CD4-positive, alpha-beta memory T cell (primary cell): Measurements from ENCODE around the gene RNASET2. TPM values are rescaled to one million over a fixed set of nuclear protein-coding genes. Genes with fewer than 3 reads are reported as not detected.

ENCODE experiments used
- CTCF ChIA-PET: fragments of 350-600 bp; sonication (Branson Sonifier 250); formaldehyde crosslinking; loops from one replicate; lab custom pipeline; 2021; ENCODE audit warnings: inconsistent platforms; ENCODE audit not compliant: partially characterized antibody; lab: Charles Lee
- POLR2A ChIA-PET: fragments of 350-600 bp; sonication (Branson Sonifier 250); formaldehyde crosslinking; loops from one replicate; lab custom pipeline; 2021; ENCODE audit not compliant: partially characterized antibody; lab: Charles Lee
- DNase-seq, 5 donors: peaks; one replicate each; pipeline versions ENCODE4 v3.0.0 to v3.0.0-alpha.2; 2020 to 2022; ENCODE audit warnings: mixed read lengths in 1 of 5
- H3K27ac ChIP-seq: one replicate; pipeline ENCODE4 v1.7.0; 2013; ENCODE audit warnings: low read depth, low read length
- H3K27me3 ChIP-seq: 2 replicates; pipeline ENCODE4 v1.7.0; 2013; ENCODE audit warnings: mild to moderate bottlenecking, low read length, moderate library complexity; ENCODE audit not compliant: insufficient read depth
- H3K36me3 ChIP-seq: 2 replicates; pipeline ENCODE4 v1.7.0; 2013; ENCODE audit warnings: mild to moderate bottlenecking, low read length, moderate library complexity; ENCODE audit not compliant: insufficient read depth
- H3K4me1 ChIP-seq: 2 replicates; pipeline ENCODE4 v1.7.0; 2013; ENCODE audit warnings: mild to moderate bottlenecking, low read length, moderate library complexity; ENCODE audit not compliant: insufficient read depth
- H3K4me3 ChIP-seq, 2 donors: one replicate each; pipeline ENCODE4 v1.7.0; 2013; ENCODE audit warnings: low read length in 2 of 2, mild to moderate bottlenecking in 1 of 2
- H3K9me3 ChIP-seq, 2 donors: one replicate each; pipeline ENCODE4 v1.7.0; 2013; ENCODE audit warnings: low read length in 2 of 2, control low read depth in 1 of 2; ENCODE audit not compliant: control insufficient read depth in 1 of 2
- H3K27ac Mint-ChIP-seq, 7 donors: one replicate each; pipeline ENCODE4 v1.8.0; 2020 to 2021; ENCODE audit warnings: mixed read lengths in 7 of 7, mild to moderate bottlenecking in 6 of 7, inconsistent platforms in 3 of 7, moderate library complexity in 3 of 7
- H3K27me3 Mint-ChIP-seq, 2 donors: one replicate each; pipeline ENCODE4 v1.8.0; 2020 to 2021; ENCODE audit warnings: mixed read lengths in 2 of 2
- H3K36me3 Mint-ChIP-seq, 2 donors: one replicate each; pipeline ENCODE4 v1.8.0; 2020 to 2021; ENCODE audit warnings: mixed read lengths in 2 of 2, inconsistent platforms in 1 of 2, mild to moderate bottlenecking in 1 of 2
- H3K4me1 Mint-ChIP-seq, 4 donors: one replicate each; pipeline ENCODE4 v1.8.0; 2020 to 2021; ENCODE audit warnings: mixed read lengths in 4 of 4, mild to moderate bottlenecking in 1 of 4
- H3K4me3 Mint-ChIP-seq, 8 donors: one replicate each; pipeline ENCODE4 v1.8.0; 2020 to 2021; ENCODE audit warnings: mixed read lengths in 8 of 8, mild to moderate bottlenecking in 7 of 8, moderate library complexity in 6 of 8, inconsistent platforms in 3 of 8
- H3K9me3 Mint-ChIP-seq, 8 donors: one replicate each; pipeline ENCODE4 v1.8.0; 2020 to 2021; ENCODE audit warnings: mixed read lengths in 8 of 8, mild to moderate bottlenecking in 5 of 8, inconsistent platforms in 3 of 8, moderate library complexity in 1 of 8
- intact Hi-C: fragments of 100-400 bp; cut with micrococcal nuclease; formaldehyde crosslinking; loops from one replicate; pipeline ENCODE4 v1.15.1; 2023
- polyA plus RNA-seq, 2 donors: library from polyadenylated mRNA; unstranded; fragments of 300-500 nt; fragmentation: Illumina TruSeq; gene quantifications; one replicate each; pipeline ENCODE4 v1.2.3, GENCODE V29; 2021
- total RNA-seq, 2 experiments: library from RNA; stranded (reverse); gene quantifications; one replicate each; pipeline ENCODE4 v1.2.3, GENCODE V29; 2021

The RNASET2 gene
- 100 to 1,000 TPM; 296 to 306 TPM for total RNA-seq
- 100 to 1,000 TPM; 544 to 586 TPM for polyA plus RNA-seq

- Histone ChIP-seq H3K9me3 (no peaks in the 10 kb centered on the region), H3K4me3 (peak within 1 kb of the TSS; percentile 68 to 95), H3K36me3 (peaks cover 9% of the 10 kb centered on the region), H3K4me1 (peaks cover 67% of the 10 kb centered on the region), H3K27ac (peak within 1 kb of the TSS; percentile 92), H3K27me3 (no peaks in the 10 kb centered on the region)
- H3K4me1 Mint-ChIP-seq = peaks cover 57 to 79% (median 67%) of the 10 kb centered on the region in 4 donors
- peak within 1 kb of the TSS; percentile 94 to 100 (median 98) for H3K27ac Mint-ChIP-seq
- ChIA-PET POLR2A (interaction anchor here (0.7 to 11.1 kb wide), 28 partner anchors 9 to 540 kb away, joined by 3 to 263 read pairs (median 6); partner anchors contain the start of genes CEP43 and RPS6KA2), CTCF (interaction anchor here (0.8 to 11.7 kb wide), 8 partner anchors 12 to 32 kb away, joined by 3 to 244 read pairs (median 5); no protein-coding TSS in a partner anchor)
- peaks cover 0 to 6% (median 0%) of the 10 kb centered on the region in 8 donors for H3K9me3 Mint-ChIP-seq
- peak; percentile 96 to 100 (median 97) for DNase-seq
- intact Hi-C loops = loop anchor here (1.0 to 10.0 kb wide), 6 partner anchors 32 to 542 kb away; partner anchors contain the start of genes CEP43 and RPS6KA2
- no peaks in the 10 kb centered on the region for H3K27me3 Mint-ChIP-seq
- peaks cover 26 to 28% of the 10 kb centered on the region in 2 donors for H3K36me3 Mint-ChIP-seq
- peak within 1 kb of the TSS; percentile 91 to 100 (median 97) for H3K4me3 Mint-ChIP-seq
Observed at GRCh38 chr6:166956444-166957086, at the start of gene RNASET2. Gene RNASET2 (minus strand): TSS chr6:166956550. CDS start chr6:166956182, 368 bp downstream.

GRCh38 chr6:167005350-167006159 is 49.2 kb upstream of the RNASET2 start:
- no peaks in the 10 kb centered on the region for H3K27me3 Mint-ChIP-seq
- DNase-seq = no peak
- no peaks in the 10 kb centered on the region for H3K9me3 Mint-ChIP-seq
- H3K36me3 ChIP-seq = peaks cover 13% of the 10 kb centered on the region
- H3K4me1 Mint-ChIP-seq = peaks cover 14 to 25% (median 20%) of the 10 kb centered on the region in 4 donors
- no peak overlapping the region for H3K4me3 ChIP-seq
- ChIA-PET POLR2A (interaction anchor here (1.0 to 1.8 kb wide), 5 partner anchors 16 to 114 kb away, joined by 3 to 5 read pairs (median 4); partner anchors contain the start of gene RNASET2), CTCF (interaction anchor here (0.8 to 3.2 kb wide), 5 partner anchors 17 to 230 kb away, joined by 3 to 12 read pairs (median 5); no protein-coding TSS in a partner anchor)
- intact Hi-C loops = no loop called here
- H3K27ac Mint-ChIP-seq = no peak overlapping the region
- no peaks in the 10 kb centered on the region for H3K9me3 ChIP-seq
- H3K27me3 ChIP-seq = no peaks in the 10 kb centered on the region
- H3K36me3 Mint-ChIP-seq = peaks cover 41 to 42% of the 10 kb centered on the region in 2 donors
- no peak overlapping the region for H3K4me3 Mint-ChIP-seq
- H3K27ac ChIP-seq = no peak overlapping the region
- H3K4me1 ChIP-seq = peaks cover 21% of the 10 kb centered on the region

- Histone ChIP-seq H3K27ac (no peak overlapping the region), H3K27me3 (no peaks in the 10 kb centered on the region), H3K9me3 (no peaks in the 10 kb centered on the region), H3K4me1 (peaks cover 38% of the 10 kb centered on the region), H3K36me3 (peaks cover 3% of the 10 kb centered on the region), H3K4me3 (peak overlapping the region in 1 of 2 donors; percentile 5)
- intact Hi-C loops = no loop called here
- peak overlapping the region; percentile 90 to 95 (median 94) for H3K4me3 Mint-ChIP-seq
- H3K9me3 Mint-ChIP-seq = no peaks in the 10 kb centered on the region
- peaks cover 21 to 33% (median 30%) of the 10 kb centered on the region in 4 donors for H3K4me1 Mint-ChIP-seq
- ChIA-PET CTCF (interaction anchor here (0.9 to 5.9 kb wide), 11 partner anchors 9 to 351 kb away, joined by 3 to 40 read pairs (median 3); no protein-coding TSS in a partner anchor), POLR2A (interaction anchor here (1.2 to 4.0 kb wide), 7 partner anchors 40 to 122 kb away, joined by 3 to 26 read pairs (median 12); partner anchors contain the start of gene CCR6)
- H3K27ac Mint-ChIP-seq = peak overlapping the region; percentile 2 to 93 (median 65)
- no peak for DNase-seq
- H3K36me3 Mint-ChIP-seq = peaks cover 11 to 25% of the 10 kb centered on the region in 2 donors
- H3K27me3 Mint-ChIP-seq = no peaks in the 10 kb centered on the region
Observed at GRCh38 chr6:167000759-167001158, 44.4 kb upstream of the RNASET2 start.

- intact Hi-C loops = loop anchor here (1.0 to 2.0 kb wide), 7 partner anchors 41 to 373 kb away; partner anchors contain the start of gene RPS6KA2
- H3K36me3 Mint-ChIP-seq = peaks cover 7 to 17% of the 10 kb centered on the region in 2 donors
- DNase-seq = peak in 2 of 5 donors; percentile 5 to 10
- peak overlapping the region; percentile 81 for H3K27ac ChIP-seq
- ChIA-PET POLR2A (interaction anchor here (0.7 to 4.0 kb wide), 23 partner anchors 8 to 142 kb away, joined by 3 to 41 read pairs (median 4); partner anchors contain the start of genes CCR6 and RNASET2), CTCF (interaction anchor here (0.8 to 5.9 kb wide), 16 partner anchors 10 to 351 kb away, joined by 3 to 40 read pairs (median 4); no protein-coding TSS in a partner anchor)
- H3K4me3 ChIP-seq = peak overlapping the region; percentile 85 to 95
- no peaks in the 10 kb centered on the region for H3K9me3 ChIP-seq
- no peaks in the 10 kb centered on the region for H3K36me3 ChIP-seq
- H3K4me1 ChIP-seq = peaks cover 38% of the 10 kb centered on the region
- H3K27me3 ChIP-seq = no peaks in the 10 kb centered on the region
- peak overlapping the region; percentile 65 to 93 (median 89) for H3K27ac Mint-ChIP-seq
- peaks cover 21 to 34% (median 29%) of the 10 kb centered on the region in 4 donors for H3K4me1 Mint-ChIP-seq
- H3K9me3 Mint-ChIP-seq = no peaks in the 10 kb centered on the region
- peak overlapping the region; percentile 90 to 95 (median 94) for H3K4me3 Mint-ChIP-seq
- H3K27me3 Mint-ChIP-seq = no peaks in the 10 kb centered on the region
Observed at GRCh38 chr6:166999884-167000253, 43.5 kb upstream of the RNASET2 start.

GRCh38 chr6:166999145-166999883 is 43.0 kb upstream of the RNASET2 start, which contains the start of gene CEP43:
Gene CEP43 (plus strand): TSS chr6:166999397. CDS start chr6:166999413, 16 bp downstream.
- Histone ChIP-seq H3K9me3 (no peaks in the 10 kb centered on the region), H3K4me3 (peak within 1 kb of the TSS; percentile 85 to 95), H3K27me3 (no peaks in the 10 kb centered on the region), H3K36me3 (no peaks in the 10 kb centered on the region), H3K4me1 (peaks cover 38% of the 10 kb centered on the region), H3K27ac (peak within 1 kb of the TSS; percentile 81)
- CTCF ChIA-PET = interaction anchor here (0.7 to 5.9 kb wide), 16 partner anchors 10 to 142 kb away, joined by 3 to 40 read pairs (median 4); no protein-coding TSS in a partner anchor
- H3K27me3 Mint-ChIP-seq = no peaks in the 10 kb centered on the region
- H3K4me3 Mint-ChIP-seq = peak within 1 kb of the TSS; percentile 90 to 95 (median 94)
- peaks cover 13 to 19% of the 10 kb centered on the region in 2 donors for H3K36me3 Mint-ChIP-seq
- peaks cover 21 to 35% (median 30%) of the 10 kb centered on the region in 4 donors for H3K4me1 Mint-ChIP-seq
- DNase-seq = peak; percentile 81 to 89 (median 87)
- POLR2A ChIA-PET = interaction anchor here (0.6 to 4.0 kb wide), 29 partner anchors 9 to 143 kb away, joined by 3 to 41 read pairs (median 4); partner anchors contain the start of genes CCR6 and RNASET2
- H3K27ac Mint-ChIP-seq = peak within 1 kb of the TSS; percentile 65 to 93 (median 91)
- H3K9me3 Mint-ChIP-seq = no peaks in the 10 kb centered on the region
- intact Hi-C loops = loop anchor here (1.0 to 2.0 kb wide), 7 partner anchors 41 to 373 kb away; partner anchors contain the start of gene RPS6KA2
